Nephron (organoid): ENCODE measurements around the gene IGFL4.

ENCODE experiments used
- H3K27ac Mint-ChIP-seq, 3 experiments: 2 replicates each; pipeline ENCODE4 v1.8.0; 2020; ENCODE audit warnings: mixed read lengths in 3 of 3, mild to moderate bottlenecking in 2 of 3, moderate library complexity in 1 of 3
- H3K27me3 Mint-ChIP-seq: 2 replicates; pipeline ENCODE4 v1.8.0; 2021; ENCODE audit warnings: low read depth, mild to moderate bottlenecking, moderate library complexity, mixed read lengths
- H3K36me3 Mint-ChIP-seq: 2 replicates; pipeline ENCODE4 v1.8.0; 2020; ENCODE audit warnings: low read depth, mixed read lengths
- H3K4me1 Mint-ChIP-seq: 2 replicates; pipeline ENCODE4 v1.8.0; 2020; ENCODE audit warnings: mixed read lengths
- H3K4me3 Mint-ChIP-seq, 3 experiments: 2 replicates each; pipeline ENCODE4 v1.8.0; 2020; ENCODE audit warnings: mild to moderate bottlenecking in 3 of 3, mixed read lengths in 3 of 3, moderate library complexity in 2 of 3
- H3K9me3 Mint-ChIP-seq: 2 replicates; pipeline ENCODE4 v1.8.0; 2020; ENCODE audit warnings: mixed read lengths
- CTCF ChIP-seq, 3 experiments: fragments of 200-600 bp; sonication (generic); IDR thresholded peaks; one replicate each; pipeline ENCODE4 v1.5.0; 2021; ENCODE audit warnings: antibody characterized with exemption in 3 of 3; ENCODE audit not compliant: unreplicated experiment in 3 of 3

The IGFL4 gene

GRCh38 chr19:46060012-46060411, 19.2 kb upstream of the IGFL4 start:
- H3K36me3 Mint-ChIP-seq: no peaks in the 10 kb centered on the region
- peaks cover 15% of the 10 kb centered on the region for H3K27me3 Mint-ChIP-seq
- H3K9me3 Mint-ChIP-seq: peaks cover 24% of the 10 kb centered on the region
- H3K4me3 Mint-ChIP-seq: no peak overlapping the region
- TF ChIP-seq CTCF (IDR thresholded peaks at IDR 0.05; ENCODE audit: unreplicated experiment in 3 of 3): no peak
- H3K4me1 Mint-ChIP-seq: no peaks in the 10 kb centered on the region
- H3K27ac Mint-ChIP-seq: no peak overlapping the region

GRCh38 chr19:46058778-46059177, 18.0 kb upstream of the IGFL4 start:
- H3K4me3 Mint-ChIP-seq: no peak overlapping the region

GRCh38 chr19:46056536-46056935, 15.7 kb upstream of the IGFL4 start:
- Mint-ChIP-seq H3K4me3 (no peak overlapping the region), H3K9me3 (peaks cover 15% of the 10 kb centered on the region), H3K36me3 (no peaks in the 10 kb centered on the region), H3K4me1 (no peaks in the 10 kb centered on the region), H3K27ac (no peak overlapping the region), H3K27me3 (peaks cover 26% of the 10 kb centered on the region)
- no peak for TF ChIP-seq CTCF (IDR thresholded peaks at IDR 0.05; ENCODE audit: unreplicated experiment in 3 of 3)

More at GRCh38 chr19:46058778-46059177, 18.0 kb upstream of the IGFL4 start:
- Mint-ChIP-seq H3K4me1 (no peaks in the 10 kb centered on the region), H3K9me3 (peaks cover 24% of the 10 kb centered on the region), H3K27me3 (peaks cover 18% of the 10 kb centered on the region), H3K27ac (no peak overlapping the region), H3K36me3 (no peaks in the 10 kb centered on the region)
- no peak for TF ChIP-seq CTCF (IDR thresholded peaks at IDR 0.05; ENCODE audit: unreplicated experiment in 3 of 3)

GRCh38 chr19:46052896-46053295, 12.1 kb upstream of the IGFL4 start:
- Mint-ChIP-seq H3K36me3 (no peaks in the 10 kb centered on the region), H3K27me3 (peaks cover 38% of the 10 kb centered on the region), H3K9me3 (peaks cover 26% of the 10 kb centered on the region), H3K27ac (no peak overlapping the region), H3K4me1 (no peaks in the 10 kb centered on the region), H3K4me3 (no peak overlapping the region)
- TF ChIP-seq CTCF (IDR thresholded peaks at IDR 0.05; ENCODE audit: unreplicated experiment in 3 of 3): no peak

- no peak for TF ChIP-seq CTCF (IDR thresholded peaks at IDR 0.05; ENCODE audit: unreplicated experiment in 3 of 3)
- H3K27ac Mint-ChIP-seq: no peak overlapping the region
- no peak overlapping the region for H3K4me3 Mint-ChIP-seq
- no peaks in the 10 kb centered on the region for H3K4me1 Mint-ChIP-seq
- no peaks in the 10 kb centered on the region for H3K36me3 Mint-ChIP-seq
- H3K9me3 Mint-ChIP-seq: peaks cover 50% of the 10 kb centered on the region
- peaks cover 32% of the 10 kb centered on the region for H3K27me3 Mint-ChIP-seq
These were observed 8.8 kb upstream of the IGFL4 start for GRCh38 chr19:46049597-46049996.

GRCh38 chr19:46043519-46043918, 2.7 kb upstream of the IGFL4 start:
- H3K27ac Mint-ChIP-seq: no peak overlapping the region
- H3K9me3 Mint-ChIP-seq: peaks cover 51% of the 10 kb centered on the region
- H3K36me3 Mint-ChIP-seq: peaks cover 9% of the 10 kb centered on the region
- no peak overlapping the region for H3K4me3 Mint-ChIP-seq
- H3K4me1 Mint-ChIP-seq: peaks cover 20% of the 10 kb centered on the region
- H3K27me3 Mint-ChIP-seq: peaks cover 4% of the 10 kb centered on the region
- no peak for TF ChIP-seq CTCF (IDR thresholded peaks at IDR 0.05; ENCODE audit: unreplicated experiment in 3 of 3)
